PC-3 (cell line): Measurements from ENCODE around the gene CHKB. TPM values are rescaled to one million over a fixed set of nuclear protein-coding genes. Genes with fewer than 3 reads are reported as not detected.

Experiments
- ATAC-seq: fragments of 200-7000 bp; cut with Tn5 transposase; 2 replicates; pipeline ENCODE4 v1.9.1; 2020; ENCODE audit warnings: mild to moderate bottlenecking, moderate library complexity
- BruUV-seq: library from RNA; stranded (reverse); fragments of 400-500 nt; replicated peaks from 2 replicates; lab custom pipeline; 2021; lab: Mats Ljungman, UMichigan
- CTCF ChIA-PET: fragments of 300-600 bp; sonication (Branson Sonifier 250); formaldehyde crosslinking; loops from one replicate; lab custom pipeline; 2022; ENCODE audit warnings: antibody characterized with exemption; lab: Charles Lee
- POLR2A ChIA-PET: fragments of 300-600 bp; sonication (Branson Sonifier 250); formaldehyde crosslinking; loops from one replicate; lab custom pipeline; 2022; ENCODE audit warnings: antibody characterized with exemption; ENCODE audit not compliant: unreplicated experiment; lab: Charles Lee
- DNase-seq: peaks from one replicate; pipeline ENCODE4 v3.0.0-alpha.2; 2015
- H2AFZ ChIP-seq: fragments of 300-600 bp; sonication (generic); 2 replicates; pipeline ENCODE4 v1.6.0; 2016; ENCODE audit warnings: antibody characterized with exemption, low read length
- H3F3A ChIP-seq: fragments of 300-600 bp; sonication (generic); one replicate; pipeline ENCODE4 v1.6.0; 2017; ENCODE audit warnings: antibody characterized with exemption, low read length, control low read depth, mild to moderate bottlenecking; ENCODE audit not compliant: unreplicated experiment
- H3K27ac ChIP-seq: fragments of 300-600 bp; sonication (generic); 2 replicates; pipeline ENCODE4 v1.5.1; 2016; ENCODE audit warnings: mild to moderate bottlenecking, low read length
- H3K27me3 ChIP-seq: fragments of 300-600 bp; sonication (generic); 2 replicates; pipeline ENCODE4 v1.6.1; 2016; ENCODE audit warnings: low read length, mixed read lengths
- H3K36me3 ChIP-seq: fragments of 300-600 bp; sonication (generic); 2 replicates; pipeline ENCODE4 v1.6.1; 2016; ENCODE audit warnings: low read depth, mixed run types, low read length, mixed read lengths
- H3K4me1 ChIP-seq: fragments of 300-600 bp; sonication (generic); 2 replicates; pipeline ENCODE4 v1.5.1; 2016; ENCODE audit warnings: low read length; ENCODE audit not compliant: insufficient read depth
- H3K4me2 ChIP-seq: fragments of 300-600 bp; sonication (generic); 2 replicates; pipeline ENCODE4 v1.6.0; 2016; ENCODE audit warnings: low read length
- H3K4me3 ChIP-seq: fragments of 300-600 bp; sonication (generic); 2 replicates; pipeline ENCODE4 v1.5.1; 2016; ENCODE audit warnings: mild to moderate bottlenecking, low read length, mixed read lengths
- H3K79me2 ChIP-seq: fragments of 300-600 bp; sonication (generic); 2 replicates; pipeline ENCODE4 v1.6.1; 2017; ENCODE audit warnings: low read length, mixed read lengths
- H3K9ac ChIP-seq: fragments of 300-600 bp; sonication (generic); 2 replicates; pipeline ENCODE4 v1.6.0; 2016; ENCODE audit warnings: mild to moderate bottlenecking, low read length
- H3K9me2 ChIP-seq: fragments of 300-600 bp; sonication (generic); replicated peaks from 2 replicates; pipeline ENCODE4 v1.6.1; 2016; ENCODE audit warnings: mixed run types, low read length, mixed read lengths
- H3K9me3 ChIP-seq: fragments of 300-600 bp; sonication (generic); 2 replicates; pipeline ENCODE4 v1.6.1; 2016; ENCODE audit warnings: low read length, mixed read lengths
- H4K20me1 ChIP-seq: fragments of 300-600 bp; sonication (generic); 2 replicates; pipeline ENCODE4 v1.6.1; 2016; ENCODE audit warnings: low read length, mixed read lengths
- CTCF ChIP-seq: fragments of 300-600 bp; sonication (generic); conservative IDR thresholded peaks from 2 replicates; pipeline ENCODE4 v1.5.1; 2017; ENCODE audit warnings: antibody characterized with exemption, low read depth, mild to moderate bottlenecking, low read length
- EZH2 ChIP-seq: fragments of 300-600 bp; sonication (generic); IDR thresholded peaks from one replicate; pipeline ENCODE4 v1.6.1; 2017; ENCODE audit warnings: antibody characterized with exemption, mild to moderate bottlenecking, low read length; ENCODE audit not compliant: unreplicated experiment
- EZH2phosphoT487 ChIP-seq: fragments of 300-600 bp; sonication (generic); IDR thresholded peaks from 2 replicates; pipeline ENCODE4 v1.6.1; 2018; ENCODE audit warnings: mild to moderate bottlenecking, antibody characterized with exemption, low read length, borderline replicate concordance
- intact Hi-C: fragments of 100-400 bp; cut with micrococcal nuclease; formaldehyde crosslinking; loops from 2 replicates; pipeline ENCODE4 v1.9.0; 2023
- total RNA-seq: library from RNA; depleted of rRNA; stranded (reverse); fragments of >200 nt; gene quantifications from 2 replicates; pipeline ENCODE4 v1.2.3, GENCODE V29; 2014

Gene CHKB
- total RNA-seq, 1 experiment from 2014 or later: 31.5 TPM

DNA sequence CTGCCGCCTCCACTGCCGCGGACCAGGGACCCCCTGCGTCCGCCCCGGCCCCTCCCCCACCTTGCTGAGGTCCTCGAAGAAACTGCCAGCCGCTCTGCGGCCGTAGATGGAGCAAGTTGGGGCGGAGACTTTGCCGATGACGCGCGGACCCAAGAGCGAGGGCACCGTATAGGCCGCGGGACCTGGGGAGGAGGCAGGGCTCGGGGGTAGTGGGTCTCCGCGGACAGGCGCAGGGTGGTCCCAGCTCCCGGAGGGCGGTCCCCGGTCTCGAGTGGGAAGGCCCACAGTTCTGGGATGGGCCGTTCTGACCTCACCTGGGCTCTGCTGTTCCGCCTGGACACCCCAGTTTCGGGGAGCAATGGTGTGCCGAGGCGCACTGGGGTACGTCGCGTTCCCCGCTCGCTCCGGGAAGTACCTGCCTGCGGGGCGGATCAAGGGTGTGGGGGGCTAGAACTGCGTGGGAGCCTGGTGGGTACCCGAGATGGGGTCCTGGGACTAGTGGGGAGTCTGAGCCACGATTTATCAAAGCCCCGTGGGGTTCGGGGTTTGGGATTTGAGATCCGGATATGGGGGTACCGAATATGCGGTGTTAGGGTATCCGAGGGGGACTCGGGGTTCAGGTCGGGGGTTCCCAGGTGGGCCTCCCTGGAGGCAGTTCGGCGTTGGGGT is 51.6 kb downstream of the CHKB start:
- no peaks in the 10 kb centered on the region for H3K9me3 ChIP-seq
- no peaks in the 10 kb centered on the region for H3K9me2 ChIP-seq
- H3K27me3 ChIP-seq: no peaks in the 10 kb centered on the region
- peak overlapping the region; percentile 78 for H3K4me3 ChIP-seq
- H3K4me1 ChIP-seq: peaks cover 10% of the 10 kb centered on the region; the same call in 1 of the 2 replicates
- 0 out of 2 replicates have a peak, but pooled peaks cover 4% of the 10 kb centered on the region for H3K79me2 ChIP-seq
- TF ChIP-seq EZH2: no peak
- no peak for TF ChIP-seq CTCF
- TF ChIP-seq EZH2phosphoT487: no peak
- ChIA-PET CTCF (no interaction called here), POLR2A (no interaction called here)
- intact Hi-C loops: no loop called here
- peak overlapping the region; percentile 81 for H2AFZ ChIP-seq
- ATAC-seq (peak; percentile 44), DNase-seq (peak; percentile 74)
- H4K20me1 ChIP-seq: no peaks in the 10 kb centered on the region
- peak overlapping the region; percentile 100 for H3K4me2 ChIP-seq
- BruUV-seq: TSS peak; percentile 1
- H3K27ac ChIP-seq: peak overlapping the region; percentile 75
- H3F3A ChIP-seq: no peaks in the 10 kb centered on the region
- H3K9ac ChIP-seq: peak overlapping the region; percentile 90
- no peaks in the 10 kb centered on the region for H3K36me3 ChIP-seq

DNA sequence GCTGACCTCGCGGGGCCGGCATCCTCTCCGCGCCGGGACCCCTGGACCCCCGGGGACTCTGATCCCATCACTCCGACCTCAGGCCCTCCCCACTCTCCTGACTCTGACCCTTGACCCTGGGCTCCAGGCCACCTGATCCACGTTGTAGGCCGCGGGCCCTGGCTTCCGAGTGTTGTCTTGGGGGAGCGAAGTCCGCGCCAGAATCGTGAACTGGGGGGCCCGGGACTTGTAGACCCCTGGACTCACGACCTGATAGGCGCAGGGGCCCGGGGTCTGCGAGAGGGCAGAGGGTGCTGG is 52.1 kb downstream of the CHKB start:
- DNase-seq (no peak), ATAC-seq (no peak)
- H3K4me3 ChIP-seq: peak overlapping the region; percentile 78
- no peaks in the 10 kb centered on the region for H3K27me3 ChIP-seq
- peaks cover 10% of the 10 kb centered on the region; the same call in 1 of the 2 replicates for H3K4me1 ChIP-seq
- intact Hi-C loops: no loop called here
- no peaks in the 10 kb centered on the region for H4K20me1 ChIP-seq
- BruUV-seq: no TSS peak
- no peak for TF ChIP-seq EZH2
- no peak for TF ChIP-seq EZH2phosphoT487
- TF ChIP-seq CTCF: no peak
- no peaks in the 10 kb centered on the region for H3F3A ChIP-seq
- CTCF ChIA-PET: no interaction called here
- no peaks in the 10 kb centered on the region for H3K9me3 ChIP-seq
- peak overlapping the region; percentile 75 for H3K27ac ChIP-seq
- peak overlapping the region; percentile 81 for H2AFZ ChIP-seq
- no peaks in the 10 kb centered on the region for H3K36me3 ChIP-seq
- POLR2A ChIA-PET: no interaction called here
- 0 out of 2 replicates have a peak, but pooled peaks cover 4% of the 10 kb centered on the region for H3K79me2 ChIP-seq
- peak overlapping the region; percentile 100 for H3K4me2 ChIP-seq
- H3K9ac ChIP-seq: peak overlapping the region; percentile 90
- H3K9me2 ChIP-seq: no peaks in the 10 kb centered on the region

GRCh38 chr22:50529897-50530579 is 52.6 kb downstream of the CHKB start, which contains the start of gene TYMP:
Gene TYMP, minus strand, starts transcription at chr22:50530012. Its CDS starts 303 bp downstream, at chr22:50529709.
- BruUV-seq: TSS peak; percentile 40
- Histone ChIP-seq H3K4me1 (peaks cover 10% of the 10 kb centered on the region; the same call in 1 of the 2 replicates), H3K27ac (peak within 1 kb of the TSS; percentile 75), H3K9me2 (no peaks in the 10 kb centered on the region), H3K9ac (peak within 1 kb of the TSS; percentile 90), H3K4me3 (peak within 1 kb of the TSS; percentile 78), H3F3A (no peaks in the 10 kb centered on the region), H3K9me3 (no peaks in the 10 kb centered on the region), H3K79me2 (peaks cover 6% of the 10 kb centered on the region; the same call in 1 of the 2 replicates), H2AFZ (peak within 1 kb of the TSS; percentile 81), H3K4me2 (peak within 1 kb of the TSS; percentile 100), H3K36me3 (no peaks in the 10 kb centered on the region), H3K27me3 (no peaks in the 10 kb centered on the region), H4K20me1 (no peaks in the 10 kb centered on the region)
- peak; percentile 27 for ATAC-seq
- ChIA-PET CTCF (no interaction called here), POLR2A (no interaction called here)
- intact Hi-C loops: loop anchor here (5.0 kb wide), 2 partner anchors 32 to 92 kb away; partner anchors contain the start of gene SYCE3
- TF ChIP-seq EZH2phosphoT487 (no peak), EZH2 (no peak), CTCF (no peak)
- DNase-seq: peak; percentile 68
